Adrenal gland (tissue), 12 donors: ENCODE results near the gene SIGLECL1. TPM values are rescaled to one million over a fixed set of nuclear protein-coding genes. Genes with fewer than 3 reads are reported as not detected.
A peak's percentile ranks its signal among the peaks of the same experiment; 100 is the strongest.

ENCODE experiments used
- DNase-seq, 7 donors: peaks; one replicate each; pipeline ENCODE4 v3.0.0-alpha.2; 2019 to 2020
- H3K27ac ChIP-seq, 5 donors: fragments of 200-600 bp; sonication (generic) in 4 of 5; 1 replicate in 3 of 5; 2 replicates in 2 of 5; pipeline versions ENCODE4 v1.5.1 to v1.8.0; 2016 to 2020; ENCODE audit warnings: mild to moderate bottlenecking in 1 of 5
- H3K27me3 ChIP-seq: fragments of 200-600 bp; 2 replicates; pipeline ENCODE4 v1.8.0; 2021
- H3K36me3 ChIP-seq, 2 donors: fragments of 200-600 bp; replicated peaks in 1 of 2; 1 replicate in 1 of 2; 2 replicates in 1 of 2; pipeline versions ENCODE4 v1.5.1 to v1.8.0; 2018 to 2022
- H3K4me1 ChIP-seq, 2 donors: fragments of 200-600 bp; replicated peaks in 1 of 2; 1 replicate in 1 of 2; 2 replicates in 1 of 2; pipeline versions ENCODE4 v1.5.1 to v1.8.0; 2018 to 2021
- H3K4me3 ChIP-seq, 4 donors: fragments of 200-600 bp; sonication (generic) in 3 of 4; one replicate each; pipeline ENCODE4 v1.5.1; 2016 to 2018
- H3K9me3 ChIP-seq, 3 donors: fragments of 200-600 bp; sonication (generic) in 1 of 3; replicated peaks in 1 of 3; 1 replicate in 2 of 3; 2 replicates in 1 of 3; pipeline versions ENCODE4 v1.5.1 to v1.8.0; 2016 to 2021
- CTCF ChIP-seq, 6 experiments: fragments of 450-650 bp in 4 of 6; fragments of 200-600 bp in 2 of 6; sonication (generic) in 1 of 6; IDR thresholded peaks; 1 replicate in 5 of 6; 2 replicates in 1 of 6; pipeline versions ENCODE4 v1.5.1 to v1.8.0; 2016 to 2021; ENCODE audit warnings: antibody characterized with exemption in 6 of 6, mild to moderate bottlenecking in 2 of 6, moderate library complexity in 1 of 6
- POLR2A ChIP-seq, 2 donors: fragments of 450-650 bp; IDR thresholded peaks; one replicate each; pipeline ENCODE4 v1.6.1; 2017; ENCODE audit warnings: antibody characterized with exemption in 2 of 2, mild to moderate bottlenecking in 2 of 2, moderate library complexity in 1 of 2
- WGBS, 4 donors: extraction: QIAGEN DNeasy Blood & Tissue Kit in 2 of 4; methylation state at CpG; one replicate each; pipeline versions ENCODE4 v1.1.5 to v1.1.7; 2013 to 2017; 5-methylcytosine and 5-hydroxymethylcytosine counted together
- intact Hi-C, 2 donors: fragments of 100-400 bp; cut with DNase I; formaldehyde crosslinking; loops; one replicate each; pipeline versions ENCODE4 v1.14.1 to v1.15.0; 2022 to 2023
- polyA plus RNA-seq, 3 donors: library from polyadenylated mRNA; stranded (reverse); fragments of 200-250 nt in 2 of 3; fragments of 350-450 nt in 1 of 3; fragmentation: Illumina TruSeq in 1 of 3; extraction: RNeasy Lipid Tissue Mini Kit (QIAGEN cat#74804) in 1 of 3; gene quantifications; one replicate each; pipeline ENCODE4 v1.2.3, GENCODE V29; 2013 to 2014
- total RNA-seq, 9 donors: library from RNA; depleted of rRNA in 4 of 9; stranded (reverse); fragments of >200 nt in 4 of 9; fragments of 120-200 nt in 1 of 9; fragmentation: NEBNext Ultra II Directional in 1 of 9; extraction: Animal tissue kit (Norgen Biotek cat#: 25700) in 1 of 9; gene quantifications; one replicate each; pipeline versions ENCODE4 v1.1.0 to v1.2.4, GENCODE V29; 2013 to 2023
- donor health status: healthy with polysubstance abuse.
- donor health status: Bipolar disorder and iron deficiency.
- donor health status: DM: yes; HTN: yes; CAD: no.
- donor health status: DM: no; HTN: no; CAD: no.
- donor health status: DM: no; HTN: no; CAD: no.
- donor health status: DM: yes; HTN: yes; CAD: no.

The SIGLECL1 gene
- total and polyA plus RNA-seq, 12 donors: 1.0 TPM; not detected in 11

- H3K4me3 ChIP-seq: no peak overlapping the region
- no peaks in the 10 kb centered on the region for H3K9me3 ChIP-seq
- DNase-seq: no peak
- intact Hi-C loops: no loop called here
- H3K36me3 ChIP-seq: no peaks in the 10 kb centered on the region
- WGBS, 4 donors: 31 to 84% (median 78%) methylated on average over 1 to 5 of the region's 5 CpGs
- TF ChIP-seq POLR2A (IDR thresholded peaks at IDR 0.05) (no peak), CTCF (IDR thresholded peaks at IDR 0.05) (no peak)
- no peak overlapping the region for H3K27ac ChIP-seq
- H3K27me3 ChIP-seq: no peaks in the 10 kb centered on the region
- no peaks in the 10 kb centered on the region for H3K4me1 ChIP-seq
Observed at GRCh38 chr19:51297406-51297805, 46.5 kb downstream of the SIGLECL1 start.

GRCh38 chr19:51301266-51301665 lies 50.4 kb downstream of the SIGLECL1 start:
- no peak overlapping the region for H3K27ac ChIP-seq
- whole genome bisulfite sequencing, 4 donors: 69 to 87% (median 79%) methylated on average over 5 to 7 of the region's 7 CpGs
- no peaks in the 10 kb centered on the region for H3K36me3 ChIP-seq
- no peaks in the 10 kb centered on the region for H3K4me1 ChIP-seq
- intact Hi-C loops: no loop called here
- no peak overlapping the region for H3K4me3 ChIP-seq
- no peak for DNase-seq
- TF ChIP-seq POLR2A (IDR thresholded peaks at IDR 0.05): no peak
- no peak for TF ChIP-seq CTCF (IDR thresholded peaks at IDR 0.05)
- H3K27me3 ChIP-seq: peaks cover 7% of the 10 kb centered on the region
- H3K9me3 ChIP-seq: no peaks in the 10 kb centered on the region

GRCh38 chr19:51305479-51305878 lies 54.6 kb downstream of the SIGLECL1 start:
- Histone ChIP-seq H3K27ac (no peak overlapping the region), H3K9me3 (peaks cover 0 to 11% (median 0%) of the 10 kb centered on the region in 3 donors), H3K4me3 (no peak overlapping the region), H3K36me3 (no peaks in the 10 kb centered on the region), H3K4me1 (no peaks in the 10 kb centered on the region), H3K27me3 (peaks cover 20% of the 10 kb centered on the region)
- 68 to 81% (median 71%) methylated on average over 3 of the region's 3 CpGs for WGBS, 4 donors
- intact Hi-C loops: no loop called here
- TF ChIP-seq POLR2A (IDR thresholded peaks at IDR 0.05) (no peak), CTCF (IDR thresholded peaks at IDR 0.05) (no peak)
- DNase-seq: no peak

GRCh38 chr19:51311351-51312257 lies 60.7 kb downstream of the SIGLECL1 start, which contains the start of gene IGLON5:
IGLON5 (plus strand) TSS chr19:51311644; CDS start chr19:51311848, 204 bp downstream.
- 6 to 8% (median 6%) methylated on average over 6 to 54 of the region's 76 CpGs; no CpG with 5 or more reads in 1 of the 4 donors for WGBS, 4 donors
- intact Hi-C loops: no loop called here
- Histone ChIP-seq H3K27ac (peak within 1 kb of the TSS in 1 of 5 donors; percentile 12), H3K27me3 (peaks cover 13% of the 10 kb centered on the region), H3K4me3 (no peak within 1 kb of the TSS), H3K9me3 (peaks cover 0 to 11% (median 0%) of the 10 kb centered on the region in 3 donors), H3K4me1 (no peaks in the 10 kb centered on the region), H3K36me3 (no peaks in the 10 kb centered on the region)
- no peak for TF ChIP-seq CTCF (IDR thresholded peaks at IDR 0.05)
- TF ChIP-seq POLR2A (IDR thresholded peaks at IDR 0.05): no peak
- DNase-seq: no peak
